Endodermal cell (in vitro differentiated cells): Measurements from ENCODE around the gene NOB1. TPM values are rescaled to one million over a fixed set of nuclear protein-coding genes. Genes with fewer than 3 reads are reported as not detected.
"Not testable (repeated sequence)": the region's sequence is repeated elsewhere in the genome, so short reads cannot be mapped to it uniquely, and the experiment has no call there.

Source experiments
- DNase-seq: peaks from one replicate; pipeline ENCODE4 v3.0.0-alpha.2; 2017
- H3K27ac ChIP-seq: 2 replicates; pipeline ENCODE4 v1.5.1; 2013; ENCODE audit warnings: mild to moderate bottlenecking, low read depth, low read length, moderate library complexity
- H3K27me3 ChIP-seq: 2 replicates; pipeline ENCODE4 v1.6.1; 2013; ENCODE audit warnings: mild to moderate bottlenecking, low read length, moderate library complexity; ENCODE audit not compliant: insufficient read depth, control insufficient read depth, poor library complexity, severe bottlenecking
- H3K36me3 ChIP-seq: 2 replicates; pipeline ENCODE4 v1.7.0; 2013; ENCODE audit warnings: mild to moderate bottlenecking, low read length, moderate library complexity; ENCODE audit not compliant: control insufficient read depth, insufficient read depth
- H3K4me1 ChIP-seq: one replicate; pipeline ENCODE4 v1.7.0; 2013; ENCODE audit warnings: low read length; ENCODE audit not compliant: control insufficient read depth, insufficient read depth
- H3K4me3 ChIP-seq: 2 replicates; pipeline ENCODE4 v1.5.1; 2013; ENCODE audit warnings: mild to moderate bottlenecking, low read length, moderate library complexity
- H3K9ac ChIP-seq: 2 replicates; pipeline ENCODE4 v1.6.1; 2013; ENCODE audit warnings: mild to moderate bottlenecking, low read length, moderate library complexity; ENCODE audit not compliant: poor library complexity, severe bottlenecking; ENCODE audit errors: extremely low read depth
- H3K9me3 ChIP-seq: 2 replicates; pipeline ENCODE4 v1.6.1; 2013; ENCODE audit warnings: mild to moderate bottlenecking, low read length, moderate library complexity; ENCODE audit not compliant: control insufficient read depth
- H3K27ac Mint-ChIP-seq: 2 replicates; pipeline ENCODE4 v1.8.0; 2020; ENCODE audit warnings: mixed read lengths
- H3K27me3 Mint-ChIP-seq: 2 replicates; pipeline ENCODE4 v1.8.0; 2021; ENCODE audit warnings: mild to moderate bottlenecking, mixed read lengths; ENCODE audit not compliant: insufficient read depth
- H3K36me3 Mint-ChIP-seq: 2 replicates; pipeline ENCODE4 v1.8.0; 2020; ENCODE audit warnings: low read depth, mixed read lengths
- H3K4me1 Mint-ChIP-seq: 2 replicates; pipeline ENCODE4 v1.8.0; 2020; ENCODE audit warnings: mixed read lengths
- H3K4me3 Mint-ChIP-seq: 2 replicates; pipeline ENCODE4 v1.8.0; 2020; ENCODE audit warnings: mild to moderate bottlenecking, moderate library complexity, mixed read lengths
- H3K9me3 Mint-ChIP-seq: 2 replicates; pipeline ENCODE4 v1.8.0; 2020; ENCODE audit warnings: mild to moderate bottlenecking, mixed read lengths
- CTCF ChIP-seq: fragments of 200-600 bp; sonication (generic); conservative IDR thresholded peaks from 2 replicates; pipeline ENCODE4 v1.5.0; 2021; ENCODE audit warnings: antibody characterized with exemption, mild to moderate bottlenecking
- WGBS, 2 experiments: methylation state at CpG; one replicate each; pipeline versions ENCODE4 v1.1.5 to v1.1.7; 2013; ENCODE audit warnings: missing lambda C conversion rate in 2 of 2, mixed read lengths in 1 of 2; ENCODE audit not compliant: insufficient coverage in 1 of 2, insufficient read length in 1 of 2; 5-methylcytosine and 5-hydroxymethylcytosine counted together
- total RNA-seq, 2 donors: library from RNA; stranded (reverse); fragmentation: NEBNext Ultra II Directional in 1 of 2; extraction: Animal tissue kit (Norgen Biotek cat#: 25700) in 1 of 2; gene quantifications; 2 replicates in 1 of 2; 3 replicates in 1 of 2; pipeline ENCODE4 v1.2.1, GENCODE V29; 2021

Gene NOB1
- total RNA-seq, 2 donors from 2014 or later, result 53.1 to 53.4 TPM

GRCh38 chr16:69793526-69793925, 38.8 kb upstream of the NOB1 start:
- TF ChIP-seq CTCF, result no peak
- Histone ChIP-seq H3K27ac (no peak overlapping the region), H3K9me3 (no peaks in the 10 kb centered on the region), H3K4me1 (no peaks in the 10 kb centered on the region), H3K36me3 (peaks cover 13% of the 10 kb centered on the region), H3K27me3 (no peaks in the 10 kb centered on the region), H3K4me3 (no peak overlapping the region), H3K9ac (no peak overlapping the region)
- peaks cover 35% of the 10 kb centered on the region for H3K36me3 Mint-ChIP-seq
- H3K27ac Mint-ChIP-seq, result no peak overlapping the region
- WGBS, 2 experiments, result 91% methylated on average over 4 of the region's 4 CpGs; no CpG with 5 or more reads in 1 of the 2 experiments
- DNase-seq, result no peak
- no peak overlapping the region for H3K4me3 Mint-ChIP-seq
- H3K27me3 Mint-ChIP-seq, result no peaks in the 10 kb centered on the region
- H3K4me1 Mint-ChIP-seq, result peaks cover 2% of the 10 kb centered on the region
- H3K9me3 Mint-ChIP-seq, result peaks cover 3% of the 10 kb centered on the region

- H3K27ac ChIP-seq, H3K4me1 ChIP-seq, H3K4me1 Mint-ChIP-seq, H3K27me3 Mint-ChIP-seq, H3K4me3 ChIP-seq, H3K4me3 Mint-ChIP-seq, H3K9me3 Mint-ChIP-seq, H3K27me3 ChIP-seq, DNase-seq, H3K27ac Mint-ChIP-seq, H3K9me3 ChIP-seq, H3K9ac ChIP-seq: not testable (repeated sequence)
- 93 to 94% methylated on average over 5 to 6 of the region's 6 CpGs for WGBS, 2 experiments
- peaks cover 49% of the 10 kb centered on the region for H3K36me3 Mint-ChIP-seq
- H3K36me3 ChIP-seq, result peaks cover 26% of the 10 kb centered on the region
These were observed 36.7 kb upstream of the NOB1 start for GRCh38 chr16:69791391-69791847.

GRCh38 chr16:69787883-69788282, 33.2 kb upstream of the NOB1 start:
- no peak for DNase-seq
- no peaks in the 10 kb centered on the region for H3K9me3 Mint-ChIP-seq
- WGBS, 2 experiments, result 93 to 94% methylated on average over 4 of the region's 4 CpGs

More at GRCh38 chr16:69787883-69788282, 33.2 kb upstream of the NOB1 start:
- no peak overlapping the region for H3K27ac Mint-ChIP-seq
- H3K9ac ChIP-seq, result no peak overlapping the region
- H3K4me1 ChIP-seq, result no peaks in the 10 kb centered on the region
- H3K27ac ChIP-seq, result no peak overlapping the region
- H3K36me3 ChIP-seq, result peaks cover 26% of the 10 kb centered on the region
- no peaks in the 10 kb centered on the region for H3K9me3 ChIP-seq
- no peak for TF ChIP-seq CTCF
- H3K36me3 Mint-ChIP-seq, result peaks cover 59% of the 10 kb centered on the region
- no peak overlapping the region for H3K4me3 Mint-ChIP-seq
- H3K4me3 ChIP-seq, result no peak overlapping the region
- no peaks in the 10 kb centered on the region for H3K27me3 ChIP-seq
- no peaks in the 10 kb centered on the region for H3K27me3 Mint-ChIP-seq
- no peaks in the 10 kb centered on the region for H3K4me1 Mint-ChIP-seq
